ENCODE data around the gene CYP2B6. TPM values are rescaled to one million over a fixed set of nuclear protein-coding genes. Genes with fewer than 3 reads are reported as not detected.

Gene CYP2B6
- total and polyA plus RNA-seq, 2 experiments from 2014 or later, result not detected

DNA sequence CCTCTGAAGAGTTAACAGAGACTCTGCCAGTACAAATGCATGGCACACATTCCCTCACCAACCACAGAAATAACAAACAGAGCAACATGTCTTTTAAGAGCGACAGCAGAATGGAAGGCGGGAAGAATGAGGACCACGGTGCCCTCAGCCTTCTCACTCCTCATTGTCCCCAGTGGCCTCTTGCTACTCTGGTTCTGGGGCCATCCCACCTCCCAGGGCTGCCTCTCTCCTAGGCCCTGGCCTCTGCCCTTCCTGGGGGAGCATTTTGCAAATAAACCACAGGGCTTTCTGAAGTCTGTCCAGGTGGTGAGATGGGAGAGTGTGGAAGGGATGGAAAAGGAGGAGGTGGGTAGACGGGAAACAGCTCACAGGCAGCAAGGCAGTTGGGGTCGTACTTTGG lies 28.3 kb downstream of the CYP2B6 start:
- Histone ChIP-seq H3K4me1 (ENCODE audit: low read depth) (no peaks in the 10 kb centered on the region), H3K27ac (no peak overlapping the region), H3K9me3 (ENCODE audit: low read depth) (no peaks in the 10 kb centered on the region), H3K27me3 (no peaks in the 10 kb centered on the region), H3K4me3 (no peak overlapping the region), H3K36me3 (no peaks in the 10 kb centered on the region)
- DNase-seq (ENCODE audit: low read depth in 1 of 2, low spot score in 1 of 2), result no peak
- no peak for TF ChIP-seq CTCF (IDR thresholded peaks at IDR 0.05; ENCODE audit: low read depth, low read length)

DNA sequence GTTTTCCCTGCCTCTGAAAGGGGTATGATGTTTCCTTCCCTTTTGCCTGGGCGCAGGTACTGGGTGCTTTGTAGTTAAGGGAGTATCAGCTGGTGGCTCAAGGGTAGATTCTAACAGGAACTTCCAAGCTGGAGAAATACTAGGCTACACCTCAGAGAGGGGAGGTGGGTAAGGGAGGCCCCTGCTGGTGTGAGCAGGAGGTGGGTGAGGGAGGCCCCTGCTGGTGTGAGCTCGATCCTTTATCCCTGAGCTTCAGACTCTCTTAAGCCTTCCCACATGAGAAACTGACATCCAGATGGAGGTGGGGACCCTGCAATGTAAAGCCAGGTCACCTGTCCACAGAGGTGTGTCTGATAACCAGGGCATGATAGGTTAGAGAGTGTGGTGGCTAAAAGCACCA lies 32.1 kb downstream of the CYP2B6 start:
- H3K4me3 ChIP-seq, result no peak overlapping the region
- DNase-seq (ENCODE audit: low read depth in 1 of 2, low spot score in 1 of 2), result no peak
- H3K27ac ChIP-seq, result no peak overlapping the region
- no peak for TF ChIP-seq CTCF (IDR thresholded peaks at IDR 0.05; ENCODE audit: low read depth, low read length)
- H3K9me3 ChIP-seq (ENCODE audit: low read depth), result no peaks in the 10 kb centered on the region
- H3K27me3 ChIP-seq, result no peaks in the 10 kb centered on the region
- H3K4me1 ChIP-seq (ENCODE audit: low read depth), result no peaks in the 10 kb centered on the region
- H3K36me3 ChIP-seq, result no peaks in the 10 kb centered on the region

- TF ChIP-seq CTCF (IDR thresholded peaks at IDR 0.05; ENCODE audit: low read depth, low read length), result no peak
- H3K27ac ChIP-seq, result no peak overlapping the region
- DNase-seq (ENCODE audit: low read depth in 1 of 2, low spot score in 1 of 2), result no peak
- H3K36me3 ChIP-seq, result no peaks in the 10 kb centered on the region
- H3K27me3 ChIP-seq, result no peaks in the 10 kb centered on the region
- no peaks in the 10 kb centered on the region for H3K4me1 ChIP-seq (ENCODE audit: low read depth)
- no peaks in the 10 kb centered on the region for H3K9me3 ChIP-seq (ENCODE audit: low read depth)
- no peak overlapping the region for H3K4me3 ChIP-seq
Observed at GRCh38 chr19:41025411-41025810, 34.3 kb downstream of the CYP2B6 start.

- DNase-seq (ENCODE audit: low read depth in 1 of 2, low spot score in 1 of 2), result no peak
- no peak overlapping the region for H3K4me3 ChIP-seq
- no peak overlapping the region for H3K27ac ChIP-seq
- H3K9me3 ChIP-seq (ENCODE audit: low read depth), result no peaks in the 10 kb centered on the region
- no peak for TF ChIP-seq CTCF (IDR thresholded peaks at IDR 0.05; ENCODE audit: low read depth, low read length)
- no peaks in the 10 kb centered on the region for H3K27me3 ChIP-seq
- H3K36me3 ChIP-seq, result no peaks in the 10 kb centered on the region
- no peaks in the 10 kb centered on the region for H3K4me1 ChIP-seq (ENCODE audit: low read depth)
Observed at GRCh38 chr19:41025871-41026270, 34.8 kb downstream of the CYP2B6 start.

- no peak for DNase-seq (ENCODE audit: low read depth in 1 of 2, low spot score in 1 of 2)
- Histone ChIP-seq H3K27me3 (no peaks in the 10 kb centered on the region), H3K4me3 (no peak overlapping the region), H3K27ac (no peak overlapping the region), H3K4me1 (ENCODE audit: low read depth) (no peaks in the 10 kb centered on the region), H3K36me3 (no peaks in the 10 kb centered on the region), H3K9me3 (ENCODE audit: low read depth) (no peaks in the 10 kb centered on the region)
- TF ChIP-seq CTCF (IDR thresholded peaks at IDR 0.05; ENCODE audit: low read depth, low read length), result no peak
Observed at GRCh38 chr19:41027273-41027967, 36.3 kb downstream of the CYP2B6 start.
